ENCODE results near the gene ITGB6.

DNA sequence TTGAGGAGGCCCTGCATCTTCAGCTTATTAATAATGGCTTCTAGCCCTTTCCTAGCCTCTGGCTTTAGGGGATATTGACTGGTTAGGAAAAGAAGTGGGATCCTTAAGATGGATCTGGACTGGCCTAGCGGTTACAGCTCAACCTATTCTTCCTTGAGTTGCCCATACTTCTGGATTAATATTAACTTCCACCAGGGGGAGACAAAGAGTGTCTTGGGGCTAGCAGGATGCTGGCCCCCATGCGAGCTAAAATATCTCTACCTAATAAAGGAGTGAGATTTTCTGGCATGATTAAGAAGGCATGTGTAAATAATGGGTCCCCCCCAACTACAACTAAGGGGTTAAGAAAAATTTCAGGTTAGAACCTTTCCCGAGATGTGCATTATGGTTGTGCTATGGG lies 114.4 kb downstream of the ITGB6 start:
- TF ChIP-seq, protein P1, sequence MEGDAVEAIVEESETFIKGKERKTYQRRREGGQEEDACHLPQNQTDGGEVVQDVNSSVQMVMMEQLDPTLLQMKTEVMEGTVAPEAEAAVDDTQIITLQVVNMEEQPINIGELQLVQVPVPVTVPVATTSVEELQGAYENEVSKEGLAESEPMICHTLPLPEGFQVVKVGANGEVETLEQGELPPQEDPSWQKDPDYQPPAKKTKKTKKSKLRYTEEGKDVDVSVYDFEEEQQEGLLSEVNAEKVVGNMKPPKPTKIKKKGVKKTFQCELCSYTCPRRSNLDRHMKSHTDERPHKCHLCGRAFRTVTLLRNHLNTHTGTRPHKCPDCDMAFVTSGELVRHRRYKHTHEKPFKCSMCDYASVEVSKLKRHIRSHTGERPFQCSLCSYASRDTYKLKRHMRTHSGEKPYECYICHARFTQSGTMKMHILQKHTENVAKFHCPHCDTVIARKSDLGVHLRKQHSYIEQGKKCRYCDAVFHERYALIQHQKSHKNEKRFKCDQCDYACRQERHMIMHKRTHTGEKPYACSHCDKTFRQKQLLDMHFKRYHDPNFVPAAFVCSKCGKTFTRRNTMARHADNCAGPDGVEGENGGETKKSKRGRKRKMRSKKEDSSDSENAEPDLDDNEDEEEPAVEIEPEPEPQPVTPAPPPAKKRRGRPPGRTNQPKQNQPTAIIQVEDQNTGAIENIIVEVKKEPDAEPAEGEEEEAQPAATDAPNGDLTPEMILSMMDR (IDR thresholded peaks at IDR 0.05), result no peak
- TF ChIP-seq POLR2A (IDR thresholded peaks at IDR 0.05), result no peak

All from right lobe of liver (tissue), 4 donors.